ENCODE data around the gene AKIRIN1.

DNA sequence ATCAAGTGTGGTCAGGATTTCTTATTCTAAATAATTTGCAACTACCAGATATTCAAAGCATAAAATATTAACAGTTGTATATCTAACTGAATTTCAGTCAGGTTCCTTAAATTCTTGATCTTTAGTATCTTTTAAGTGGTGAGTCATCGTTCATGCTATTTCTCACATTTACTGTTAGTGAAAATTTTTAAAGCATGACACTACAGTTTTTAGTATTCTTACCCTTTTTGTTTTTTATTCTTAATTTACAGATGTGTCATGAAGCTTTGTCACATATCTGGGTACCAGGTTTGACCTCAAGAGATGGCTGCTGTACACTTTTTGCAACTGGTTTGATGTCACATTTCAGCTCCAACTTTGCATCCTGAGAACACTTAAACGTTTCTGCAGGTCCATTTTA lies 12.7 kb downstream of the AKIRIN1 start:
- TF ChIP-seq RB1 (IDR thresholded peaks at IDR 0.05; ENCODE audit: borderline replicate concordance): no peak
- TF ChIP-seq, protein P1, sequence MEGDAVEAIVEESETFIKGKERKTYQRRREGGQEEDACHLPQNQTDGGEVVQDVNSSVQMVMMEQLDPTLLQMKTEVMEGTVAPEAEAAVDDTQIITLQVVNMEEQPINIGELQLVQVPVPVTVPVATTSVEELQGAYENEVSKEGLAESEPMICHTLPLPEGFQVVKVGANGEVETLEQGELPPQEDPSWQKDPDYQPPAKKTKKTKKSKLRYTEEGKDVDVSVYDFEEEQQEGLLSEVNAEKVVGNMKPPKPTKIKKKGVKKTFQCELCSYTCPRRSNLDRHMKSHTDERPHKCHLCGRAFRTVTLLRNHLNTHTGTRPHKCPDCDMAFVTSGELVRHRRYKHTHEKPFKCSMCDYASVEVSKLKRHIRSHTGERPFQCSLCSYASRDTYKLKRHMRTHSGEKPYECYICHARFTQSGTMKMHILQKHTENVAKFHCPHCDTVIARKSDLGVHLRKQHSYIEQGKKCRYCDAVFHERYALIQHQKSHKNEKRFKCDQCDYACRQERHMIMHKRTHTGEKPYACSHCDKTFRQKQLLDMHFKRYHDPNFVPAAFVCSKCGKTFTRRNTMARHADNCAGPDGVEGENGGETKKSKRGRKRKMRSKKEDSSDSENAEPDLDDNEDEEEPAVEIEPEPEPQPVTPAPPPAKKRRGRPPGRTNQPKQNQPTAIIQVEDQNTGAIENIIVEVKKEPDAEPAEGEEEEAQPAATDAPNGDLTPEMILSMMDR (IDR thresholded peaks at IDR 0.05 in 2 of 3, conservative IDR thresholded peaks at IDR 0.05 in 1 of 3; ENCODE audit: control insufficient read depth in 2 of 3, extremely low read depth in 1 of 3, insufficient read depth in 1 of 3, low read depth in 3 of 3, low read length in 3 of 3): no peak
- TF ChIP-seq IKZF2 (IDR thresholded peaks at IDR 0.05): no peak
- TF ChIP-seq, protein P2, sequence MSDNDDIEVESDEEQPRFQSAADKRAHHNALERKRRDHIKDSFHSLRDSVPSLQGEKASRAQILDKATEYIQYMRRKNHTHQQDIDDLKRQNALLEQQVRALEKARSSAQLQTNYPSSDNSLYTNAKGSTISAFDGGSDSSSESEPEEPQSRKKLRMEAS (IDR thresholded peaks at IDR 0.05; ENCODE audit: low read depth, low read length): no peak
- TF ChIP-seq EZH2 (IDR thresholded peaks at IDR 0.05; ENCODE audit: borderline replicate concordance, control insufficient read depth, low read depth, low read length): no peak
- TF ChIP-seq USF2 (IDR thresholded peaks at IDR 0.05; ENCODE audit: borderline replicate concordance, low read depth, low read length): no peak
- no peak for TF ChIP-seq YY1 (IDR thresholded peaks at IDR 0.05; ENCODE audit: low read depth, low read length)
- TF ChIP-seq ZBTB40 (IDR thresholded peaks at IDR 0.05; ENCODE audit: borderline replicate concordance): no peak
